Pancreas (tissue), 10 donors: ENCODE measurements around the gene MRPL20. TPM values are rescaled to one million over a fixed set of nuclear protein-coding genes. Genes with fewer than 3 reads are reported as not detected.
A peak's percentile ranks its signal among the peaks of the same experiment; 100 is the strongest.

ENCODE experiments used
- ATAC-seq, 4 donors: fragments of 200-7000 bp; cut with Tn5 transposase; one replicate each; pipeline versions ENCODE4 v1.8.0 to v1.9.1; 2020; ENCODE audit warnings: mild to moderate bottlenecking in 4 of 4, moderate library complexity in 4 of 4
- DNase-seq, 6 donors: peaks; one replicate each; pipeline ENCODE4 v3.0.0-alpha.2; 2020
- FAIRE-seq: peaks from 2 replicates; lab custom pipeline; 2012; peaks lifted over from hg19 to GRCh38; lab: Jason Lieb, UNC
- H3K27ac ChIP-seq, 4 donors: fragments of 200-600 bp; sonication (generic); 1 replicate in 3 of 4; 2 replicates in 1 of 4; pipeline versions ENCODE4 v1.5.0 to v1.8.0; 2020
- H3K27me3 ChIP-seq, 4 donors: fragments of 200-600 bp; one replicate each; pipeline ENCODE4 v1.8.0; 2021
- H3K36me3 ChIP-seq, 3 donors: fragments of 200-600 bp; sonication (generic) in 1 of 3; one replicate each; pipeline versions ENCODE4 v1.5.0 to v1.8.0; 2020 to 2021
- H3K4me1 ChIP-seq, 3 donors: fragments of 200-600 bp; one replicate each; pipeline ENCODE4 v1.8.0; 2021
- H3K4me3 ChIP-seq, 4 donors: fragments of 200-600 bp; sonication (generic) in 2 of 4; one replicate each; pipeline versions ENCODE4 v1.5.0 to v1.8.0; 2020 to 2021
- H3K9me3 ChIP-seq, 4 donors: fragments of 200-600 bp; one replicate each; pipeline ENCODE4 v1.8.0; 2021
- WGBS, 2 donors: extraction: QIAGEN DNeasy Blood & Tissue Kit; methylation state at CpG; one replicate each; pipeline ENCODE4 v1.1.7; 2013; 5-methylcytosine and 5-hydroxymethylcytosine counted together
- intact Hi-C, 3 donors: fragments of 100-400 bp; cut with DNase I; formaldehyde crosslinking; loops; one replicate each; pipeline versions ENCODE4 v1.11.1 to v1.14.2; 2022
- polyA plus RNA-seq, 2 donors: library from polyadenylated mRNA; stranded (reverse); fragments of 200-250 nt; gene quantifications; one replicate each; pipeline ENCODE4 v1.2.3, GENCODE V29; 2013
- total RNA-seq, 6 donors: library from RNA; stranded (reverse); fragmentation: NEBNext Ultra II Directional in 4 of 6; extraction: Animal tissue kit (Norgen Biotek cat#: 25700) in 4 of 6; gene quantifications; one replicate each; pipeline versions ENCODE4 v1.2.1 to v1.2.4, GENCODE V29; 2021 to 2023
- TF ChIP-seq, protein P1 (sequence below), 4 donors: fragments of 200-600 bp; sonication (generic) in 3 of 4; IDR thresholded peaks; one replicate each; pipeline versions ENCODE4 v1.5.0 to v1.8.0; 2021; ENCODE audit warnings: antibody characterized with exemption in 4 of 4
- donor health status: healthy with polysubstance abuse.
- donor health status: DM: no; HTN: no; CAD: no; lungs with moderate emphysema.
- donor health status: DM: no; HTN: no; CAD: no.
- donor health status: control.
- donor health status: control.
- donor health status: Bipolar disorder and iron deficiency.
- donor health status: DM: yes; HTN: yes; CAD: no.
- donor health status: DM: no; HTN: no; CAD: no.
- donor health status: DM: no; HTN: no; CAD: no.
- donor health status: DM: yes; HTN: yes; CAD: no.

Gene MRPL20
- total and polyA plus RNA-seq, 8 donors: 42.1 to 121 (median 56.6) TPM

DNA sequence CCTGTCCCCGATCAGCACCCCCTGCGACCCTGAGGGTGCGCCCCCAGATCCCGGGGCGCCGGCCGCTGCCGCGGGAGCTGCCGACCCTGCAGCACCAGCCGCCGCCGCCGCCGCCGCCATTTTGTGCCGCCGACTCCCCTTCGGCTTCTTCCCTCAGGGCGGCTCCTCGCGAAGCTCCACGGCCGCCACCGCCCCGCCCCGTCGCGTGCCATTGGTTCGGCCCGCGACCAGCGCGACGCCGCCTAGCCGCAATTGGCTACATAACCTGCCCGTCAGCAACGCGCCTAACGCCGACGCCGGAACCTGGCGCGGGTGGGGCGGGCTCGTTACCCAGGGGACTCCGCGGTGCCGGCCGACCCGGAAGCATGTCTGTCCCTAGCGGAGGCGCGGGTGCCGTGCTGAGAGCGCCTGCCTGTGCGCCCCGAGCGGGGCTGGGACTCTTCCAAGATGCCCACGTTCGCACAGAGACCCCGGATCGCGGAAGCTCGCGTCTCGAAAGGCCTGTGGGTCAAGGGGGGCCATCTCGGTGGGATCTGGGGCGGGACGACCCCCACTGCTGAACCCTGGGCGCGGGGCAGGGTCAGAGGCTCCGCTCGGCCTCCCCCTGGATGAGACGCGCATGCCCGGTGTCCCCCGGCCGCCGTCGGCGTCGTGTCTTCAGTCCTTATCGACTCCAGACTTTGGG, 7.8 kb downstream of the MRPL20 start, which contains the start of gene CCNL2:
CCNL2 (minus strand) TSS at position 149 of the 685 bp plus-strand sequence; CDS start at position 120, 29 bp downstream.
- peak within 1 kb of the TSS; percentile 83 to 100 (median 95) for H3K4me3 ChIP-seq
- WGBS, 2 donors: 0 to 1% methylated on average over 78 to 86 of the region's 86 CpGs
- ATAC-seq: peak; percentile 95 to 99 (median 96)
- DNase-seq: peak; percentile 98 to 100 (median 99)
- TF ChIP-seq, protein P1, sequence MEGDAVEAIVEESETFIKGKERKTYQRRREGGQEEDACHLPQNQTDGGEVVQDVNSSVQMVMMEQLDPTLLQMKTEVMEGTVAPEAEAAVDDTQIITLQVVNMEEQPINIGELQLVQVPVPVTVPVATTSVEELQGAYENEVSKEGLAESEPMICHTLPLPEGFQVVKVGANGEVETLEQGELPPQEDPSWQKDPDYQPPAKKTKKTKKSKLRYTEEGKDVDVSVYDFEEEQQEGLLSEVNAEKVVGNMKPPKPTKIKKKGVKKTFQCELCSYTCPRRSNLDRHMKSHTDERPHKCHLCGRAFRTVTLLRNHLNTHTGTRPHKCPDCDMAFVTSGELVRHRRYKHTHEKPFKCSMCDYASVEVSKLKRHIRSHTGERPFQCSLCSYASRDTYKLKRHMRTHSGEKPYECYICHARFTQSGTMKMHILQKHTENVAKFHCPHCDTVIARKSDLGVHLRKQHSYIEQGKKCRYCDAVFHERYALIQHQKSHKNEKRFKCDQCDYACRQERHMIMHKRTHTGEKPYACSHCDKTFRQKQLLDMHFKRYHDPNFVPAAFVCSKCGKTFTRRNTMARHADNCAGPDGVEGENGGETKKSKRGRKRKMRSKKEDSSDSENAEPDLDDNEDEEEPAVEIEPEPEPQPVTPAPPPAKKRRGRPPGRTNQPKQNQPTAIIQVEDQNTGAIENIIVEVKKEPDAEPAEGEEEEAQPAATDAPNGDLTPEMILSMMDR (IDR thresholded peaks at IDR 0.05): peak; percentile 30 to 67 (median 56)
- H3K9me3 ChIP-seq: no peaks in the 10 kb centered on the region
- FAIRE-seq: no peak
- peaks cover 0 to 29% (median 13%) of the 10 kb centered on the region in 3 donors for H3K36me3 ChIP-seq
- peaks cover 4 to 19% (median 17%) of the 10 kb centered on the region in 3 donors for H3K4me1 ChIP-seq
- H3K27ac ChIP-seq: peak within 1 kb of the TSS; percentile 57 to 73 (median 72)
- intact Hi-C loops: no loop called here
- no peaks in the 10 kb centered on the region for H3K27me3 ChIP-seq

- peak overlapping the region; percentile 83 to 100 (median 95) for H3K4me3 ChIP-seq
- no peaks in the 10 kb centered on the region for H3K9me3 ChIP-seq
- intact Hi-C loops: no loop called here
- ATAC-seq: peak in 2 of 4 donors; percentile 1 to 3
- no peak for DNase-seq
- no peaks in the 10 kb centered on the region for H3K27me3 ChIP-seq
- 0% methylated on average over 48 to 54 of the region's 54 CpGs for WGBS, 2 donors
- no peak for FAIRE-seq
- peak overlapping the region; percentile 52 to 73 (median 64) for H3K27ac ChIP-seq
- H3K4me1 ChIP-seq: peaks cover 4 to 19% (median 17%) of the 10 kb centered on the region in 3 donors
- peaks cover 2 to 33% (median 12%) of the 10 kb centered on the region in 3 donors for H3K36me3 ChIP-seq
- TF ChIP-seq, protein P1 (IDR thresholded peaks at IDR 0.05): no peak
Observed at GRCh38 chr1:1398677-1399186, 8.4 kb downstream of the MRPL20 start.

- FAIRE-seq (no peak), DNase-seq (peak in 1 of 6 donors; percentile 30), ATAC-seq (no peak)
- TF ChIP-seq, protein P1 (IDR thresholded peaks at IDR 0.05): no peak
- intact Hi-C loops: no loop called here
- Histone ChIP-seq H3K4me3 (peak overlapping the region; percentile 83 to 100 (median 95)), H3K27me3 (no peaks in the 10 kb centered on the region), H3K9me3 (no peaks in the 10 kb centered on the region), H3K27ac (no peak overlapping the region), H3K36me3 (peaks cover 2 to 37% (median 19%) of the 10 kb centered on the region in 3 donors), H3K4me1 (peaks cover 4 to 19% (median 17%) of the 10 kb centered on the region in 3 donors)
- 38 to 46% methylated on average over 19 of the region's 19 CpGs for WGBS, 2 donors
Observed at GRCh38 chr1:1397839-1398523, 9.1 kb downstream of the MRPL20 start.

GRCh38 chr1:1395166-1395565, 11.9 kb downstream of the MRPL20 start:
- peak in 1 of 6 donors; percentile 13 for DNase-seq
- Histone ChIP-seq H3K27me3 (no peaks in the 10 kb centered on the region), H3K9me3 (no peaks in the 10 kb centered on the region), H3K4me1 (peaks cover 4 to 9% (median 8%) of the 10 kb centered on the region in 3 donors), H3K4me3 (no peak overlapping the region), H3K27ac (no peak overlapping the region), H3K36me3 (peaks cover 2 to 58% (median 39%) of the 10 kb centered on the region in 3 donors)
- intact Hi-C loops: no loop called here
- 90 to 92% methylated on average over 11 of the region's 11 CpGs for WGBS, 2 donors
- no peak for FAIRE-seq
- TF ChIP-seq, protein P1 (IDR thresholded peaks at IDR 0.05): no peak
- ATAC-seq: no peak
